GM21737 (cell line): Measurements from ENCODE around the gene HAO1.

Experiments
- ATAC-seq: cut with Tn5 transposase; IDR thresholded peaks from one replicate; pipeline ENCODE4 v1.9.1; 2021; ENCODE audit warnings: mild to moderate bottlenecking, moderate library complexity; ENCODE audit not compliant: unreplicated experiment

Gene HAO1

DNA sequence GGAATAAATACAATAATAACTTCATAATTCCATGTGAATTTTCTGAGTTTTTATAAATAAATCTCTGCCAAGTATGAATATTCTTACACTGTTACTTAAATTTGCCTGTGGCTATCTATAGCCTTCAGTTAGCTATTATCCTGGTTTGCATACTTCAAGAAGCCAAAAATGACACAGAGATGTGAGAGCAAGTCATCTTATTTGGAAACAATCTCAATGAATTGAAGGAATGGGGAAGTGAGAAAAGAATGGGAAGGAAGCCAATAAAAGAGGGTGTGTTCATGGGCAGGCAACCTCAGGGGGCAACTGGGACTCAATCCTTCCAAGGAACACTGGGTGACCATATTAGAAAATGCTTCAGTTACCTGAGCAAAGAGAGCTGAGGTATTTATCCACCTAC lies 9.9 kb downstream of the HAO1 start:
- no peak for ATAC-seq

DNA sequence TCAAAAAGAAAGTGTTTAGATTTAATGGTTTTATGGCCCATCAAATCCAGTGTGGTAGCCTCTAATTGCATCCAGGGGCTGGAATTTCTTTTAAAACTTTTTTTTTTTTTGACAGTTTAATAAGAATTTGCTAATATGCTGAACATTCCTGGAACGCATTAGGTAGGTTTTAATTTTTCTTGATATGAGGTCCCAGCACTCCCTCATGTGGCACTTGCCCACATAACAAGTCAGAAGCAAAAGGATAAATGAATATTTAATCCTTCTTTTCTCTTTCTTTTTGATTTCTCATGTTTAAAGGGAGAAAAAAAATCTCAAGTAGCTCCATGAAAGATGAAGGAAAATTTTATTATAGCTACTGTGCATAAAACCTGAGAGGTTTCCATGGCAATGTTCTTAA lies 13.5 kb downstream of the HAO1 start:
- no peak for ATAC-seq

DNA sequence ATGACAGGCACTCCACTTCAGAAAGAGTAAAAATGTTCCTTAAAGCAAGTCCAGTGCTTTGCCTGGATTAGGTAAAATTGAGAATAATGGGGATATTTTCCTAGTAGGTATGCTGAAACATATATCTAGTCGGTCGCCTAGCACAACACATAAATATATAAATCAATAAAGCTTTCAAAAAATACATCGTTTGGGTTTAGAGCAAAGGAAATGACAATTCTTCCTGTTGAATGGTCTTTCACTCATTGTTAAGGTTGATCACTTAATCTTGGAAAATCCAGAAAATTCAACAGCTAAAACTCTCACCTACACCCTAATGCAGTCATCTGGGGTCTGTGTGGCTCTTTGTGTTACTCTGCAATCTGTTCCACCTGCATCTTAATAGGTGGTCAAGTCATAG lies 13.9 kb downstream of the HAO1 start:
- ATAC-seq: no peak

DNA sequence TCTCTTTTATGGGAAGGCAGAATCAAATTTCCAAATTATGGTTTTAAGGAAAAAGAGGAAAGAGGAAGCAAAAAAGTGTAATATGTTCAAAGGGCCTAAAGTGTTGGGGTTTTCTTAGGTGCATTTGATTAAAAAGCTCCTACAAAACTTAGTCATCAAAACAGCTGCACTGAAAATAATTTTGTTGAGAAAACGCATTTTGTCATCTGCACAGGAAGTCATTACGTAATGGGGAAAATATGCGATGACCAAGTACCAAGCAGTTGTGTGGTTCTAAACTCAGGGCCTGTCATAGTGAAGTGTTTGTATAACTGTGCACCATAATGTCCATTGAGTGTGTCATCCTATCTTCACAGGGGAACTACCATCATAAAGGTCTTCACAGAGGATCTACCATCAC lies 15.6 kb downstream of the HAO1 start:
- ATAC-seq: no peak

DNA sequence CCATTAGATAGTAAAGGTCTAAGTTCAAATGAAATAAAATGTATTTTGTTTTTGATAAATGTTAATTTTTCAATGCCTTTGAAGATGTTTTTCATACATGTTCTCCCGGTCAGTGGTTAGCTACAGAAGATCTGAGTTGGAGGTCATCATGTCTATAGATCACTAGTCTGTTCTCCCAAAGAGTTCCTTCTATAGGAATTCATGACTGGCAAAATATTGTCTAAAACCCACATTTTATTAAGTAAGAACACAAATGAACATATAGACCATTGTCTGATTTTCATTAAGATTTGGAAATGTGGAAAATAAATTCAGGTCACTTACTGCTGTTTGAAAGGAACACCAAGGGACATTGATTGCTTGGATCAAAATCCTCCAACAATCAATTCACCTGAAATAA lies 23.6 kb downstream of the HAO1 start:
- no peak for ATAC-seq

DNA sequence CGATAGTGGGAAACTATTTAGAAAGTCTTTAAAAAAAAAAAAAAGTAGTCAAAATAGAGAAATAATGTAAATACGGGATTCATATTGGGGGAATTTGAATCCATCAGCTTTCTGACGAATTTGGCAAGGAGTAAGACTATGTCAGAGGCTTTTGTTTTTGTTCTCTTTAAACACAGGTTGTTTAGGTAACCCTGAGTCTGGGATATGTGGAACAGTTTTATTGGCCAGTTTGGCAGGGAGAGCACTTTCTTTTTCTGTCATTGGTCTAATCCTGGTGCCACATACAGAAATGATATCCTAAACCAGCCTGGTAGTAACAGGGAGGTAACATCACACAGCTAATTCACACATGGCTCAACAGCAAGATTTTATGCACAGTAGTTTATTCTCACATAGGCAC lies 27.7 kb downstream of the HAO1 start:
- ATAC-seq: no peak

DNA sequence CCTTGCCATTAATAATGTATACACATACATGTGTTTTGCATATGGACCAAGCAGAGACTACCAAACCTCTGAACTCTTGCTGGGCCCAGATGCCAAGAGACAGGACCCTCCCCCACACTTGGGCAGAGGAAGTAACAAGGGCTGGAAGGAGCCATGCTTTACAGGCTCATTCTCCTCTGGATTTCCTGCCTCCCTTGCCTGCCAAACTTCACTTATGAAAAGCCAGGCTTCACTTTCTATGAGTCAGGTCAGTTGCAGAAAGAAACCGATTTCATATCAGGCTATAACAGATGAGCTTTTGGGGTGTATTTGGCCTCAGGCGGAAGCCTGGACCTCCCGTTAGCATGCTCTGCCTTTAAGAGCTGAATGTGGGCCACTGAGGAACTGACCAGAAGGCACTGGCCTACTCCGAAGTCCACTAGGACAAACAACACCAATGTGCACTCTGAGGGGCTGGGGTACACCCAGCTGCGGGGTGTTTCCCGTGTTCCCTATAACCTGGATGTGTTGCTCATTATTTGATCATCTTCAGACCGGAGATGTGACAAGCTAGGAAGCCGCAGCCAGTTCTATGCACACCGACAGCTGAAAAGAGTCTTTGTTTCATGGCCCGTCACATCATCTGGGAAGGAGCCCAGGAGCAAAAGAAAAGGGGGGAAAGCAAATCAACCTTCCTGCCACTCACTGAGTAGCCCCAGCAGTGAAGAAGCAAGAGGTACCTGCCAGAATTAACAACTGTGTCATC lies 28.5 kb downstream of the HAO1 start:
- ATAC-seq: no peak

DNA sequence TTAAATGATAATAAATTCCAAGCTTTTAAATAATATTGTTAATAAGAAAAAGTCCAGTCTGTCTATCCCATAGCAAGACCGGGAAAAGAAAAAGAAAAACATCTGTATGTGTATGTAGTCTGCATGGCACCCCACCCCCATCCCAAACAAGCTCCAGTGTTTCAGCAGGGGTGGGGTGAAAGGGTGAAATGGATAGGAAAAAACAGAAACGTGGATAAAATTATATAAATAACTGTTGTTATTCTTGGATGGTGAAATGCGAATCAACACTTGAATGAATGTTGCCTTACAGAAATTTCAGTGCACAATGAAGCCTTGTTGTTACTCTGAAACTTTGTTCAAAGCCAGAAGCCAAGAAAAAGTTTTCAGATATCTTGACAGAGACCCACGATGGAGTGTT lies 31.4 kb downstream of the HAO1 start:
- ATAC-seq: no peak

DNA sequence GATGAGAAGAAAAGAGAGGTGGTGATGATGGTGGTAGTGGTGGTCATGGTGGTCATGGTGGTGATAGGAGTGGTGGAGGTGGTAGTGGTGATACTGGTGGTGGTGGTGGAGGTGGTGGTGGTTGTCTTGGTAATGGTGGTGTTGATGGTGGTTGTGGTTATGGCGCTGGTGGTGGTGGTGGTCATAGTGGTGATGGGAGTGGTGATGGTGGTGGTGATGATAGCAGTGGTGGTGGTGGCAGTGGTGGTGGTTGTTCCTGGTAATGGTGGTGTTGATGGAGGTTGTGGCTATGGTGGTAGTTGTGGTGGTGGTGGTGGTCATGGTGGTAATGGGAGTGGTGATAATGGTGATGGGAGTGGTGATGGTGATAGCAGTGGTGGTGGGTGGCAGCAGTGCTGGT lies 36.8 kb downstream of the HAO1 start:
- ATAC-seq: no peak

DNA sequence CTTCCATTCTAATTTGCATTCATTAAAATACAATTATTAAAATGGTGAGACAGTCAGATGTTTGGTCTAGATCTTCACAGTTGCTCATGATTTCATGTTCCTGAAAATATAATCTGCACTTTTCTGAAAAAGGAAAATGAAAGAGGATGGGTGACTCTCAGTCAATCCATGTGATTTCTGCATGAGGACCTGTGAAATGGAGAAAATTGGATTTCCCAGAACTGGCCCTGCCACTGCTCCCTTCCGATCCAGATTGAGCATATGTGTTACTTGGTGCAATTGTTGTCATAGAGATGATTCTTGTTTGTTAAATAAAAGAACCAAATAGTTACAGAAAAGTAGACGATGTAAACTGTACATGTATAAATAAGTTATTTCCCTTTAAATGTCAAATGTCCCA lies 37.4 kb downstream of the HAO1 start:
- ATAC-seq: no peak

DNA sequence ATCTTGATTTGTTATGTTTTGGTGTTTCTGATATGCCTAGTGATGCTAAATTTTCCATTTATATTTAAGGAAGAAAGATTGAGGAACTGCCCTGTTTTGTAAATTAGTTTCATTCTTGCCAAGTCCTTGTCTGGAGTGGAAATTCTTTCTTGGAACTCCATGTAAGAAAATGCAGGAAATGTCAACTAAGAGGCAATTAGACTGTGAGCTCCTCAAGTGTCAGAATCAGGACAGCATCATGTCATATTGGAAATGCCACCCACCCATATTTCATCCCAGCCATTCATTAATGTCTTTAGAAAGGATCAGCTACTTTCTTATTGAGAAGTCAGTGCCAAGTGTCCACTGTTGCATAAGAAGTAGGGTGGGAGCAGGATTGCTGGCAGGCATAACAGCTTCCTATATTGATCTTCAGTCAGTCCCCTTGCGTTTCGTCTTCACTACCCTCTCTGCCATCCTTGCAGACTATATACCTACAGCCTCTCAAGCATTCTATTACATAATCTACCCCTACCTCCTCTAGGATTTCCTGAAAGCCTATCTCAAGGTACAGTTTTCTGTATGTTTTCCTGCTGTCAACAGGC lies 42.4 kb downstream of the HAO1 start:
- ATAC-seq: no peak

DNA sequence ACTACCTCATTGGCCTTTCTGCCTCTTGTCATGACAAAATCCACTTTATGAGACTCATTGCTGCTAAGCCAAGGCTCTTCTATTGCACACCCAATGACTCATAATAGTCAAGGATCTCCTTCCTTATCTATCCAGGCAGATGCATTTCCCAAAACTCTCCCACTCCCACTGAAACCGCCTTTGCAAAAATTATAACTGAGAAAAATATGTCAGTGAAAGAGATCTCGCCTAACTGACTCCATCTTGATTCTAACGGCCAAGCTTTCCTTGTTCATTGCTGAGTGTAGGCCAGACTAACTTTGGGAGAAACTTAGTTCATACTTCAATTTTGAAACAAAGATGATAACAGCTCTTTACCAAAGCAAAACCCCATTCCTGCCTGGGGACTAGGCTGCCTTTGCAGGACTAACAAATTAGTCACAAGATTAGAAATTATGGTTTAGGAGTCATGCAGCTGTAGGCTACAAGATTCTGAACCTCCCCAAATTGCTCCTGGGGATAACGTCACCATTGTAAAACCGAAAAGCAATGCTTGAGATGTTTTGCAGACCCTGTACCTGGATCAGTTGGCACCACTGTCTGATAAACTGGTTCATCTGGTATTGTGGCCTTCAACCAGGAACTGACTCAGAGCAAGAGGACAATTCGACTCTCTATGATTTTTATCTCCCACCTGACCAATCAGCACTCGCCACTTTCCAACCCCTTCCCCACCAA lies 47.1 kb downstream of the HAO1 start:
- no peak for ATAC-seq

DNA sequence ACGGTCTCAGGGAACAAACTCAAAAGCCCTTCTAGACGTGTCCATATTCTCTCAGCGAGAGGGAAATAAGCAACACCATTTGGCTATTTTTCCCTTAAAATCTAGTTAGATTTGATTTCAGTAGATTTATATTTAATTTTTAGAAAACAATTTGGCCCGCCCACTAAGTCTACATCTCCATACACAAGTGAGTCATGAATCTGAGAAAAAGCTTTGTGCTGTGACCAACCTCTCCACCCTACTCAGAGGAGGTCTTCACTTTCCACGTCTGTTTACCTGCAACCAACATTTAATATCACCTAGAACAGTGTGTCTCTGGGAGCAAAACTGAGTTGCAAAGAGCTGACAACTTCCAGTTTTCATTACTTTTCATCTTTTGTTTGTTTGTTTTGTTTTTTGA lies 48.6 kb downstream of the HAO1 start:
- no peak for ATAC-seq

DNA sequence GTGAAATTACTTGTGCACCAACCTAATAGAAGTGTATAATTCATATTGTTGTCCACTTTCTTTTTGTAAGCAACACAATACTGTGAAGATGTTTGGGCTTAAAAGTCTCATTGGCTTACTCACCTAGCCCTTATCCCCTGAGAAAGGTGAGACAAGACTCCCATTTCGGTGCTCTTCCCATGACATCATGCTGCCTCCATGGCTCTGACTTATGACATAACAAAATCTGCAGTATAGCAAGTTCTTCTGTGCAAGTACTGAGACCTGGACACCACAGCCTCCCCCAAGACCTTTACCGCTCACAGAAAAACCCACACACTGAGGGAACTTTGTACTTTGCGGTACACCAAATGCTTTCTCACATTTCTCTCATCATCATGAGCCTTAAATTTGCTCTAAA lies 50.5 kb downstream of the HAO1 start:
- ATAC-seq: no peak

DNA sequence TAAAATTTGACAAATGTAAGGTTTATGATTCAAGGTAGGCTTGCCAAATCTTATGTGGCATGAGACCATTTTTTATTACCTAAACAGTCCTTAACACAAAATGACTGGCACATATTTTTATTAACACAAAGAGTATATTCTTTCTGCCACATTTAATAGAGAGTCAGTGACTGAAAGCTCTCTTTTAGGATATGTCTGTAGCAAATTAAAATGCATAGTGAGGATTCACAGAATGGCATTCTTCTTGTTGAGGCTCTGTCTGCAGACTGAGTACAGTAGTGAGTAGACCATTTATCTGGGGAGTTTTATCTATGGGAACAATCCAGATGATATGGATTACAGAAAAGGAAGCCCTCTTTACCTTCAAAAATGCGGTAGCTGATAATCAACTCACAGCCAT lies 56.5 kb downstream of the HAO1 start:
- ATAC-seq: no peak

DNA sequence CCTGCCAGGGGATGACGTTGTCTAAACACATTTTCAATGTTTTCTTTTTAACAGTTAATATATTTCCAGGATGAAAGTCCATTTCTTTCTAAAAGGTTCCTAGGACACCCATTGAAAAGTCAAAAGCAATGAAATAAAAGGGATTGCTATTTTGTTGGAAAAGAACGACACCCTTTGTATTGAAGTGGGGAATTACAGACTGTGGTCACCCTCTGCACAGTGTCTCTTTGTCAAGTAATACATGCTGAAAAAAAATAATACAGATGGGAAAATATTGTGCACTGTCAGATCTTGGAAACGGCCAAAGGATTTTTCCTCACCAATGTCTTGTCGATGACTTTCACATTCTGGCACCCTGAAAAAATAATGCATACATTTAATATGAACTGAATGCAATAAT lies 56.9 kb downstream of the HAO1 start:
- no peak for ATAC-seq

DNA sequence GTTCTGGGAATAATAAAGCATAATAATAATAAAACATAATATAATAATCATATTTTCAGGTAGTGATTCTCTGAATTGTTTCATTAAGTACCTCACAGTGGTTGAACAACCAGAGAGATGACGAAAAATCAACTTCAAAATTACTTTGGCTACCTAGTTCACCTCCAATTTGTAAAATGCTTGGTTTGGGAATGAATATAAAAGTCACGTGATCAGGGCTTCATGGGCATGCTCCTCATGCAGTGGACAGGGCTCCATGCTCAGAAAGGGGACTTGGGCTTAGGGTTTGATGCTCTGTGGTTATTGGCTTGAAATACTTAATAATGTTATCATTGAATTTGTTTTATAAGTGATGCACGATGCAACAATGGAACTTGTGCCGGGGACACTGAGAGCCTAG lies 58.2 kb downstream of the HAO1 start:
- ATAC-seq: no peak

DNA sequence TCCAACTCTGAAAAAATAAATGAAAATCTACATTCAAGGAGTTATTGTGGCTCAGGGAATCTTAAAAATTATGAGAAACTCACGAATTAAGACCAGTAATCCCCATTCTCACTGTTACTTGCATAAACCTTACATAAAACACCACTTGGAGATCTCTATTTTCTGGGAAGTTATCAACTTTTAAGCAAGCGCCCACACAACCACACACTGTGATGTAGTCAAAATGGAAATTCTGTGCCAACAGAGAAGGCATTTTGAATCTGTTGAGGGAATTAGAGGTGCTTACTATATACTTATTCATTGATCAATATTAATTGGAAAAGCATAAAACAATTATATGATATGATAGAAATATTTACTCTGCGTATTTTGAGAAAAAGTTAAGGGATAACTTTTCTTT lies 58.7 kb downstream of the HAO1 start:
- no peak for ATAC-seq

DNA sequence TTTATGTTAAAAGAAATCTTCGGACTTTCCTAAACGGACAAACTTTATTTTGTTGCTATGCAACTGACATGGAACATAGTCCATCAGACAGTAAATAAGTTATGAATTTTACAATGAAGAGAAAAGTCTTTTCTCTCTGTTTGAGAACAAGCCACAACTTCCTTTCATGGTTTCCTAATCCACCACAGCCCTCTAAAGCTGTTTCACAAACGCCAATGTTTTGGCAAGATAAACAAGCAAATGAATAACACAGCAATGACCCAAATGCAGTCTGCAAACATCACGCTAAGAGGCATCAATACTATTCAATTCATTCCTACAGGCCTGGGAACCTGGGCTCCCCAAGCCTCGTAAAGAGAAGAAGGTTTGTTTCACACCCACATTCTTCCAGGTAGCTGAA lies 60.4 kb downstream of the HAO1 start:
- ATAC-seq: peak; percentile 69

DNA sequence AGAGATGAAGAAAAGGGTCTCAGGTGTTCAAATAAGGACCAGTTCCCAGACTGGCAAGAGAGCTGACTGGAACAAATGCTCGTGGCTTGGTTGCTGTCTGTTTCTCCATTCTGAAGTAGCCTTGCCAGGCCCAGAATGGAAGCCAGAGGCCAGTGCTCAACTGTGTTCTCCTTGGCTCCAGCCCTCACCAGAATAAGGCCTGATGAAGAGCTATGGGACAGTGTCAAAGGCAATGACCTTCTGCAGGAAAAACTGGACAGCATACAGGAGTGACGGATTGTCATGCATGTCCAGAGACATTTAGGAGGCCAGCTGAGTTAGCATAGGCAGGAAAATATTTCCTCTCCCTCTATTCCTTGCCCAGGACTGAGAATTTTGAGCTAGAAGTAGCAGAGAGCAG lies 72.2 kb downstream of the HAO1 start:
- no peak for ATAC-seq

DNA sequence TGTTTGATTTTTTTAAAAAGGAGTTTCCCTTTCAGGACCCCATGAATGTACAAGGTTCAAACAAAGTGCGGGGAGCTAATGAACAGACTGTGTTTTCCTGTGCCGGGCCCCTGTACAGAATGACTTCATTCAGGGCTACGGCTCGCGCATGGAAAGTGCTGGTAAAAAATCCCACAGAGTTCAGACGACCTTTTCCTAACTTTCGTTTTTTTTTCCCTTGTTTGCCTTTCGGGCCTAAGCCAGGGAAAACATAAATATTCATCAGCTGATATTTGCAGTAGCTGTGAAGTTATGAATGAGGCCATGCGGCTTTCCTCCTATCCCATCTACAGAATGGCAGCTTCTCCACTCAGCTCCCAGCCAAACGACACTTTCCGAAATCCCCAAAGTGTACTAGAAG lies 74.0 kb downstream of the HAO1 start:
- no peak for ATAC-seq

DNA sequence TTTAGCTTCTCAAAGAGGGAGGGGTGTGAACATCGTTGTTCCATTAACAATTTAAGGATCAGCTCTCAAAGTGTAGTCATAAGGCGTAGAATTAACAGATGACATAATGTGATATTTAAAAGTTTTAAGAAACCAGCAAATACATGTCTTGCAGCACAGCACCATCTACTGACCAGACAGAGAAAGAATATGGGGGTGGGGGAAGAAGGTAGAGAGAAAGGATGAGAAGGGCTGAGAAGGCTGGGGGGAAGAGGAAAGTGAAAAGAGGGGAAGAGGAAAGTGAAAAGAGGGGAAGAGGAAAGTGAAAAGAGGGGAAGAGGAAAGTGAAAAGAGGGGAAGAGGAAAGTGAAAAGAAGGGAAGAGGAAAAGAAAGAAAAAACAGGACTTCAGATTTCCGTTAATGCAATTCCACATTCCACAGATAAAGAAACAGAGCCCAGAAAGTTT lies 80.9 kb downstream of the HAO1 start:
- peak; percentile 60 for ATAC-seq
